HG02885 (cell line): ENCODE data around the gene CD58.
"Not testable (repeated sequence)": the region's sequence is repeated elsewhere in the genome, so short reads cannot be mapped to it uniquely, and the experiment has no call there.

Source experiments
- ATAC-seq: cut with Tn5 transposase; IDR thresholded peaks from one replicate; pipeline ENCODE4 v1.9.1; 2021; ENCODE audit warnings: mild to moderate bottlenecking; ENCODE audit not compliant: unreplicated experiment, poor library complexity

Gene CD58

GRCh38 chr1:116572771-116573430 is 2.1 kb upstream of the CD58 start:
- ATAC-seq = no peak

- ATAC-seq = no peak
Measured at GRCh38 chr1:116572099-116572498, 1.3 kb upstream of the CD58 start.

- no peak for ATAC-seq
Measured at GRCh38 chr1:116571215-116571919, 541 bp upstream of the CD58 start.

- no peak for ATAC-seq
Measured at GRCh38 chr1:116569776-116570357, 959 bp downstream of the CD58 start.

GRCh38 chr1:116569381-116569670 is 1.5 kb downstream of the CD58 start:
- no peak for ATAC-seq

- no peak for ATAC-seq
Measured at GRCh38 chr1:116568662-116569380, 2.0 kb downstream of the CD58 start.

GRCh38 chr1:116567790-116568661 is 2.8 kb downstream of the CD58 start:
- ATAC-seq = peak; percentile 16

- ATAC-seq = no peak
Measured at GRCh38 chr1:116565222-116565621, 5.6 kb downstream of the CD58 start.

- no peak for ATAC-seq
Measured at GRCh38 chr1:116564426-116564825, 6.4 kb downstream of the CD58 start.

GRCh38 chr1:116562465-116562864 is 8.4 kb downstream of the CD58 start:
- not testable (repeated sequence) for ATAC-seq

- no peak for ATAC-seq
Measured at GRCh38 chr1:116561563-116561962, 9.3 kb downstream of the CD58 start.

- ATAC-seq = peak; percentile 24
Measured at GRCh38 chr1:116560704-116561490, 9.9 kb downstream of the CD58 start.

- peak; percentile 39 for ATAC-seq
Measured at GRCh38 chr1:116559304-116559761, 11.5 kb downstream of the CD58 start.

GRCh38 chr1:116558571-116558970 is 12.3 kb downstream of the CD58 start:
- no peak for ATAC-seq

GRCh38 chr1:116558140-116558549 is 12.7 kb downstream of the CD58 start:
- ATAC-seq = peak; percentile 30

GRCh38 chr1:116557323-116557878 is 13.4 kb downstream of the CD58 start:
- no peak for ATAC-seq

GRCh38 chr1:116556289-116557006 is 14.4 kb downstream of the CD58 start:
- peak; percentile 69 for ATAC-seq

GRCh38 chr1:116554924-116555323 is 15.9 kb downstream of the CD58 start:
- no peak for ATAC-seq
